Panc1 (cell line): ENCODE measurements around the gene ADAM10.

ENCODE experiments used
- CTCF ChIP-seq: fragments of 450-650 bp; IDR thresholded peaks from 2 replicates; pipeline ENCODE4 v1.5.1; 2017; ENCODE audit warnings: mild to moderate bottlenecking
- POLR2AphosphoS5 ChIP-seq: IDR thresholded peaks from 2 replicates; pipeline ENCODE4 v1.6.1; 2012; ENCODE audit warnings: mild to moderate bottlenecking, low read depth, low read length, moderate library complexity
- SIN3A ChIP-seq: IDR thresholded peaks from 2 replicates; pipeline ENCODE4 v1.6.1; 2012; ENCODE audit warnings: low read depth, mild to moderate bottlenecking, low read length, moderate library complexity, borderline replicate concordance; ENCODE audit not compliant: insufficient read depth
- TCF7L2 ChIP-seq: IDR thresholded peaks from 2 replicates; pipeline ENCODE4 v1.6.1; 2011; ENCODE audit warnings: mild to moderate bottlenecking, low read depth, low read length, inconsistent platforms
- TF ChIP-seq, protein P1 (sequence below), 2 experiments: IDR thresholded peaks; 2 replicates each; pipeline ENCODE4 v1.6.1; 2011 to 2012; ENCODE audit warnings: low read depth in 2 of 2, control low read depth in 1 of 2, low read length in 1 of 2, mild to moderate bottlenecking in 1 of 2, moderate library complexity in 1 of 2; ENCODE audit not compliant: insufficient read depth in 1 of 2

- TF ChIP-seq TCF7L2, result no peak
- no peak for TF ChIP-seq CTCF
- no peak for TF ChIP-seq POLR2AphosphoS5
- TF ChIP-seq, protein P1, sequence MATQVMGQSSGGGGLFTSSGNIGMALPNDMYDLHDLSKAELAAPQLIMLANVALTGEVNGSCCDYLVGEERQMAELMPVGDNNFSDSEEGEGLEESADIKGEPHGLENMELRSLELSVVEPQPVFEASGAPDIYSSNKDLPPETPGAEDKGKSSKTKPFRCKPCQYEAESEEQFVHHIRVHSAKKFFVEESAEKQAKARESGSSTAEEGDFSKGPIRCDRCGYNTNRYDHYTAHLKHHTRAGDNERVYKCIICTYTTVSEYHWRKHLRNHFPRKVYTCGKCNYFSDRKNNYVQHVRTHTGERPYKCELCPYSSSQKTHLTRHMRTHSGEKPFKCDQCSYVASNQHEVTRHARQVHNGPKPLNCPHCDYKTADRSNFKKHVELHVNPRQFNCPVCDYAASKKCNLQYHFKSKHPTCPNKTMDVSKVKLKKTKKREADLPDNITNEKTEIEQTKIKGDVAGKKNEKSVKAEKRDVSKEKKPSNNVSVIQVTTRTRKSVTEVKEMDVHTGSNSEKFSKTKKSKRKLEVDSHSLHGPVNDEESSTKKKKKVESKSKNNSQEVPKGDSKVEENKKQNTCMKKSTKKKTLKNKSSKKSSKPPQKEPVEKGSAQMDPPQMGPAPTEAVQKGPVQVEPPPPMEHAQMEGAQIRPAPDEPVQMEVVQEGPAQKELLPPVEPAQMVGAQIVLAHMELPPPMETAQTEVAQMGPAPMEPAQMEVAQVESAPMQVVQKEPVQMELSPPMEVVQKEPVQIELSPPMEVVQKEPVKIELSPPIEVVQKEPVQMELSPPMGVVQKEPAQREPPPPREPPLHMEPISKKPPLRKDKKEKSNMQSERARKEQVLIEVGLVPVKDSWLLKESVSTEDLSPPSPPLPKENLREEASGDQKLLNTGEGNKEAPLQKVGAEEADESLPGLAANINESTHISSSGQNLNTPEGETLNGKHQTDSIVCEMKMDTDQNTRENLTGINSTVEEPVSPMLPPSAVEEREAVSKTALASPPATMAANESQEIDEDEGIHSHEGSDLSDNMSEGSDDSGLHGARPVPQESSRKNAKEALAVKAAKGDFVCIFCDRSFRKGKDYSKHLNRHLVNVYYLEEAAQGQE (IDR thresholded peaks at IDR 0.05; ENCODE audit: insufficient read depth in 1 of 2, low read depth in 2 of 2, low read length in 1 of 2), result no peak
- TF ChIP-seq SIN3A, result no peak
Measured at GRCh38 chr15:58616171-58616570, 133.3 kb downstream of the ADAM10 start.
